Loucy (cell line): ENCODE measurements around the gene MAGOHB.

Experiments used
- EZH2phosphoT487 ChIP-seq: fragments of 200-600 bp; IDR thresholded peaks from 2 replicates; pipeline ENCODE4 v1.6.1; 2018; ENCODE audit warnings: antibody characterized with exemption, mild to moderate bottlenecking, moderate library complexity, borderline replicate concordance
- TF ChIP-seq, protein P1 (sequence below): fragments of 200-600 bp; sonication (generic); conservative IDR thresholded peaks from 2 replicates; pipeline ENCODE4 v1.5.1; 2014; ENCODE audit warnings: mild to moderate bottlenecking, antibody characterized with exemption, low read length

DNA sequence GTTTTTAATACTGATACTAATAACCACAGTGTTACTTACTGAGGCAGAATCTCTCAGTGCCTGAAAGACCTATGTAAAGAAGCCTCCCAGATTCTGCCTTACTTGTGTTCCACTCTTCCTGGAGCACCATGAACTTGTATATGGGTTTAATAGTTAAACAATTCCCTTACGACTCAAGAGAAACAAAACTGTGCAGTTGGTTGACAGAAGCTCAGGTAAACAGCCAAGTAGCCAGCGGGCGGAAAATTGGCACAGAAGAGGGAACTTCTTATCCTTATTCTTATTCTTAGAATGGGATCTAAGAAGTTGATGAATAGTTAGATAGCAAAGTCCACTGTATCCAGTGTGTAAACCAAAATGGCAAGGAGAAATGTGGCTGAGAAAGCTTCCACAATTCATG, 22.7 kb upstream of the MAGOHB start:
- TF ChIP-seq, protein P1, sequence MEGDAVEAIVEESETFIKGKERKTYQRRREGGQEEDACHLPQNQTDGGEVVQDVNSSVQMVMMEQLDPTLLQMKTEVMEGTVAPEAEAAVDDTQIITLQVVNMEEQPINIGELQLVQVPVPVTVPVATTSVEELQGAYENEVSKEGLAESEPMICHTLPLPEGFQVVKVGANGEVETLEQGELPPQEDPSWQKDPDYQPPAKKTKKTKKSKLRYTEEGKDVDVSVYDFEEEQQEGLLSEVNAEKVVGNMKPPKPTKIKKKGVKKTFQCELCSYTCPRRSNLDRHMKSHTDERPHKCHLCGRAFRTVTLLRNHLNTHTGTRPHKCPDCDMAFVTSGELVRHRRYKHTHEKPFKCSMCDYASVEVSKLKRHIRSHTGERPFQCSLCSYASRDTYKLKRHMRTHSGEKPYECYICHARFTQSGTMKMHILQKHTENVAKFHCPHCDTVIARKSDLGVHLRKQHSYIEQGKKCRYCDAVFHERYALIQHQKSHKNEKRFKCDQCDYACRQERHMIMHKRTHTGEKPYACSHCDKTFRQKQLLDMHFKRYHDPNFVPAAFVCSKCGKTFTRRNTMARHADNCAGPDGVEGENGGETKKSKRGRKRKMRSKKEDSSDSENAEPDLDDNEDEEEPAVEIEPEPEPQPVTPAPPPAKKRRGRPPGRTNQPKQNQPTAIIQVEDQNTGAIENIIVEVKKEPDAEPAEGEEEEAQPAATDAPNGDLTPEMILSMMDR, result no peak
- no peak for TF ChIP-seq EZH2phosphoT487
